Ascending aorta (tissue), 2 donors: ENCODE results near the gene C6orf118. TPM values are rescaled to one million over a fixed set of nuclear protein-coding genes. Genes with fewer than 3 reads are reported as not detected.

ENCODE experiments used
- DNase-seq, 2 donors: peaks; one replicate each; pipeline ENCODE4 v3.0.0-alpha.2; 2019; ENCODE audit warnings: low spot score in 2 of 2
- H3K27ac ChIP-seq, 2 donors: fragments of 200-600 bp; sonication (generic); one replicate each; pipeline ENCODE4 v1.5.1; 2016 to 2017; ENCODE audit warnings: mild to moderate bottlenecking in 1 of 2
- H3K27me3 ChIP-seq: fragments of 200-600 bp; sonication (generic); one replicate; pipeline ENCODE4 v1.5.1; 2017
- H3K36me3 ChIP-seq, 2 donors: fragments of 200-600 bp; sonication (generic); one replicate each; pipeline ENCODE4 v1.5.1; 2016
- H3K4me1 ChIP-seq, 2 donors: fragments of 200-600 bp; sonication (generic); one replicate each; pipeline ENCODE4 v1.5.1; 2016 to 2017; ENCODE audit warnings: mild to moderate bottlenecking in 1 of 2
- H3K4me3 ChIP-seq, 2 donors: fragments of 200-600 bp; sonication (generic); one replicate each; pipeline ENCODE4 v1.5.1; 2016 to 2017; ENCODE audit warnings: mild to moderate bottlenecking in 1 of 2
- H3K9me3 ChIP-seq, 2 donors: fragments of 200-600 bp; sonication (generic); one replicate each; pipeline ENCODE4 v1.5.1; 2016
- intact Hi-C: fragments of 100-400 bp; cut with DNase I; formaldehyde crosslinking; loops from one replicate; pipeline ENCODE4 v1.15.1; 2023
- total RNA-seq: library from RNA; depleted of rRNA; stranded (reverse); fragments of >200 nt; gene quantifications from one replicate; pipeline ENCODE4 v1.1.0, GENCODE V29; 2016
- TF ChIP-seq, protein P1 (sequence below), 3 experiments: fragments of 200-600 bp in 2 of 3; fragments of 450-650 bp in 1 of 3; sonication (generic) in 2 of 3; IDR thresholded peaks; one replicate each; pipeline ENCODE4 v1.5.1; 2016 to 2019; ENCODE audit warnings: antibody characterized with exemption in 3 of 3, mild to moderate bottlenecking in 1 of 3, moderate library complexity in 1 of 3

The C6orf118 gene
- not detected for total RNA-seq

DNA sequence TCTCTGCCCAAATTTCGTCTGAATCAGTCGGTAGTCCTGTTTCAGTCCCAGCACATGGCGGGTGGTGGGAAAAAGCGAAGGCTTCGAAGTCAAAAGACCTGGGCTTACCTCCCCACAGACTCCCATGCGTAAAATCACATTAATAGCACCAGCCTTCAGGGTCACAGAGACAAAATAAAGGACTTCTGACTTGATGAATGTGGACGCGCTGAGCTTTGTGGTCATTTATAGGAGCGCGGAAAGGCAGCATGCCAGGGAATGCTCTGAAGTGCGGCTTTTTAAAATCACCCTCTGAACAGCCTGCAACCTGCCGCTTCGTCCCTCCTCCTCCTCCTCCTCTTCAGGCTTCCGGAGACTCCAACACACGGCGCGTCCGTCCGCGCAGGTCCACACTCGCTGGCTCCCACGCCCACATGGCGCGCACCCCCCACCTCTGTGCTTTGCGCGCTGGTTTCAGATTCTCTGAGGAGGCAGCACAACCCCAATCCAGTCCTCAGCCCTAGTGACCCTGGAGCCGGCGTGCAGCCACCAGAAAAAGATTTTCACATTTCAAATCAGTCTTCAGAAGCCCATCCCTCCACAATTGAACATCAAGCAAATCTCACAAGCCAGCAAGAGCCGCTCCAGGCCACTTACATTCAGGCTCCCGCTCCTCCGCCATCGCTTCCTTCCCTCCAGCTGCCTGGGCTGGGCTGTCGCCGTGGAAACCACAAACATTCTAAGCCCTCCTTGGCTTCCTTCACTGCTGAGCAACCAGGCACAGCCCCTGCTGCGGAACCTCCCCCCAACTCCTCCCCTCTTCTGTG is at the start of gene C6orf118:
Gene C6orf118 (minus strand): TSS at position 680 of the 806 bp plus-strand sequence. CDS start 19 bp downstream, at position 661.
- H3K4me3 ChIP-seq: peak within 1 kb of the TSS; percentile 36 to 55
- DNase-seq: no peak
- TF ChIP-seq, protein P1, sequence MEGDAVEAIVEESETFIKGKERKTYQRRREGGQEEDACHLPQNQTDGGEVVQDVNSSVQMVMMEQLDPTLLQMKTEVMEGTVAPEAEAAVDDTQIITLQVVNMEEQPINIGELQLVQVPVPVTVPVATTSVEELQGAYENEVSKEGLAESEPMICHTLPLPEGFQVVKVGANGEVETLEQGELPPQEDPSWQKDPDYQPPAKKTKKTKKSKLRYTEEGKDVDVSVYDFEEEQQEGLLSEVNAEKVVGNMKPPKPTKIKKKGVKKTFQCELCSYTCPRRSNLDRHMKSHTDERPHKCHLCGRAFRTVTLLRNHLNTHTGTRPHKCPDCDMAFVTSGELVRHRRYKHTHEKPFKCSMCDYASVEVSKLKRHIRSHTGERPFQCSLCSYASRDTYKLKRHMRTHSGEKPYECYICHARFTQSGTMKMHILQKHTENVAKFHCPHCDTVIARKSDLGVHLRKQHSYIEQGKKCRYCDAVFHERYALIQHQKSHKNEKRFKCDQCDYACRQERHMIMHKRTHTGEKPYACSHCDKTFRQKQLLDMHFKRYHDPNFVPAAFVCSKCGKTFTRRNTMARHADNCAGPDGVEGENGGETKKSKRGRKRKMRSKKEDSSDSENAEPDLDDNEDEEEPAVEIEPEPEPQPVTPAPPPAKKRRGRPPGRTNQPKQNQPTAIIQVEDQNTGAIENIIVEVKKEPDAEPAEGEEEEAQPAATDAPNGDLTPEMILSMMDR (IDR thresholded peaks at IDR 0.05): no peak
- no peaks in the 10 kb centered on the region for H3K9me3 ChIP-seq
- intact Hi-C loops: no loop called here
- no peak within 1 kb of the TSS for H3K27ac ChIP-seq
- no peaks in the 10 kb centered on the region for H3K36me3 ChIP-seq
- H3K27me3 ChIP-seq: no peaks in the 10 kb centered on the region
- no peaks in the 10 kb centered on the region for H3K4me1 ChIP-seq

DNA sequence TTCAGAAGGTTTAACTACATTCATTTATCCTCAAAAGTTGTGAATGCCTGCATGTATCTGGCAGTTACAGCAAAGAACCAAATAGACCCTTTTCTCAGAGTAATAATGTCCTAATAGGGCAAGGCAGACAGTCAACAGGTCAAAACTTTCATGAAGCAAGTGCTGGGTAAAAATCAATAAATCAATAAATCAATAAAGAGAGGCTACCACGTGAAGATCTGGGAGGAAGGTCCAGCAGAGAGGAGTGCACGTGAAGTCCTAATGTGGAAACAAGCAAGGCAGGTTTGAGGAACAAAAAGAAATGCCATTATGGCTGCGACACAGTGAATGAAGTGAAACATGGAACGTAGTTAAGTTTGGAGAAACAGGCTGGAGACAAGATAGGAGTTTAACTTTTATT is 36.3 kb upstream of the C6orf118 start:
- no peak for DNase-seq
- Histone ChIP-seq H3K27me3 (no peaks in the 10 kb centered on the region), H3K4me1 (no peaks in the 10 kb centered on the region), H3K4me3 (no peak overlapping the region), H3K9me3 (no peaks in the 10 kb centered on the region), H3K27ac (no peak overlapping the region), H3K36me3 (no peaks in the 10 kb centered on the region)
- intact Hi-C loops: no loop called here
- TF ChIP-seq, protein P1 (IDR thresholded peaks at IDR 0.05): no peak

DNA sequence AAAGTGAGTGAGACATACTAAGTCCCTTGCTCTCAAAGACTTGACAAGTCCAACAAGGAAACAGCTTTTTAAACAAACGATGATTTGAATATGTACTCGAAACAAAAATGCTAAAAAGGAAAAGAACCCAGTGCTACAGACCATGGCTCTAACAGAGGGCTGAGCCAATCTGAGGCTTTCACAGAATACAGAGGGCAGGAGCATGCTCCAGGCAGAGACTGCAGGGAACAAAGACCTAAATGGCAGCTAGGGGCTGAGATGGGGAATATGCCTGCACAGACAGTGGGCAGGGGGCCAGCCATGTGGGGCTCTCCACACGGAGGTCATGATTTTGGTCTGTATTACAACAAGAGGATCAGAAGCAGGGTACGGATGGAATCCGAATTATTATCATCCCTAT is 31.1 kb upstream of the C6orf118 start:
- no peak for DNase-seq
- Histone ChIP-seq H3K27ac (no peak overlapping the region), H3K36me3 (no peaks in the 10 kb centered on the region), H3K4me3 (no peak overlapping the region), H3K9me3 (no peaks in the 10 kb centered on the region), H3K27me3 (no peaks in the 10 kb centered on the region), H3K4me1 (no peaks in the 10 kb centered on the region)
- intact Hi-C loops: no loop called here
- TF ChIP-seq, protein P1 (IDR thresholded peaks at IDR 0.05): no peak

DNA sequence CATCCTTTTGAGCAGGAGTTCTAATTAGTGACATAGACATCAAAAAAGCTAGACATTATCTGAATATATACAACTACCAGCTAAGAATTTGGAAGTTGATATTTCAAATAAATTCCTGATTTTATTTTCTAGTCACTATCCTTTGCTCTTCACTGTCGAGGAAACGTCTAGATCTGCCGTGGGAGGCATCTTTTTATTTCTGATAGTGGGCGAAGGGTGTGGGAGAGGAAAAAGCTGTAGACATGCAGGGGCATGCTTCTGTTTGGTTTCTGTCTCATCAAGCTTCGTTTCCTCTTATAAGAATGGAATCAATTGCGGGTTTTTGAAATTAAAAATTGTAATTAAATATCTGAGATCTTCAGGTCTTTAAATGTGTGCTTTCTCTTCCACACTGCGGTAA is 16.2 kb upstream of the C6orf118 start:
- Histone ChIP-seq H3K27ac (no peak overlapping the region), H3K4me3 (no peak overlapping the region), H3K9me3 (no peaks in the 10 kb centered on the region), H3K4me1 (no peaks in the 10 kb centered on the region), H3K36me3 (no peaks in the 10 kb centered on the region), H3K27me3 (no peaks in the 10 kb centered on the region)
- TF ChIP-seq, protein P1 (IDR thresholded peaks at IDR 0.05): no peak
- DNase-seq: no peak
- intact Hi-C loops: no loop called here

DNA sequence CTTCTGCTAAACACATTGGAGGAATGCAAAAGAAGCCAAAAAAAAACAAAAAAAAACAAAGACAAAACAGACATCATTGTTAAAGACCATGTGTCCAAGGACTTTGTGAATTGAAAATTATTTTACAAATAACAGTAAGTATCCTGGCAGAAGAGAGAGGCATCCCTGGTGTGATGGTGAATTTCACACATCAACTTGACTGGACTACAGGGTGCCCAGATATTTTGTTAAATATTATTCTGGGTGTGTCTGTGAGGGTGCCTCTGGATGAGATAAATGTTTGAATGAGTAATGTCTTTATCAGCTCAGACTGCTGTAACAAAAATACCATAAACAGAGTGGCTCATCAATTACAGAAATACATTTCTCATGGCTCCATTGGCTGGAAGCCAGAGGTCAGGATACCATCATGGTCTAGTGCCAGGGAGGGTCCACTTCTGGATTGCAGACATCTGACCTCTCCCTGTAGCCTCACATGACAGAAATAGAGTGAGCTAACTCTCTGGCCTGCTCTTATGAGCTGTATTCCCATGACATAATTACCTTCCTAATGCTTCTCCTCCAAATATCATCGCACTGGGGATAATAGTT is 12.2 kb upstream of the C6orf118 start:
- no peaks in the 10 kb centered on the region for H3K27me3 ChIP-seq
- intact Hi-C loops: no loop called here
- H3K4me1 ChIP-seq: no peaks in the 10 kb centered on the region
- no peak for DNase-seq
- TF ChIP-seq, protein P1 (IDR thresholded peaks at IDR 0.05): no peak
- no peak overlapping the region for H3K27ac ChIP-seq
- H3K4me3 ChIP-seq: no peak overlapping the region
- H3K36me3 ChIP-seq: no peaks in the 10 kb centered on the region
- no peaks in the 10 kb centered on the region for H3K9me3 ChIP-seq
